Subcutaneous abdominal adipose tissue (tissue), 5 donors: ENCODE data around the gene RALGAPB.
"Not testable (repeated sequence)": the region's sequence is repeated elsewhere in the genome, so short reads cannot be mapped to it uniquely, and the experiment has no call there.

Experiments used
- H3K27ac ChIP-seq: one replicate; pipeline ENCODE4 v1.7.0; 2013; ENCODE audit warnings: low read depth, mild to moderate bottlenecking, inconsistent platforms, low read length, moderate library complexity
- H3K27me3 ChIP-seq, 5 donors: one replicate each; pipeline ENCODE4 v1.7.0; 2013; ENCODE audit warnings: low read length in 5 of 5, inconsistent platforms in 1 of 5; ENCODE audit not compliant: control insufficient read depth in 5 of 5, insufficient read depth in 4 of 5
- H3K36me3 ChIP-seq, 5 donors: one replicate each; pipeline ENCODE4 v1.7.0; 2013; ENCODE audit warnings: low read length in 5 of 5; ENCODE audit not compliant: control insufficient read depth in 5 of 5, insufficient read depth in 5 of 5
- H3K4me1 ChIP-seq, 5 donors: one replicate each; pipeline ENCODE4 v1.7.0; 2013; ENCODE audit warnings: low read length in 5 of 5, mild to moderate bottlenecking in 3 of 5, moderate library complexity in 1 of 5; ENCODE audit not compliant: control insufficient read depth in 5 of 5, insufficient read depth in 5 of 5
- H3K4me3 ChIP-seq, 5 donors: one replicate each; pipeline ENCODE4 v1.7.0; 2013; ENCODE audit warnings: low read length in 5 of 5, low read depth in 1 of 5
- H3K9ac ChIP-seq, 5 donors: one replicate each; pipeline ENCODE4 v1.7.0; 2013; ENCODE audit warnings: low read length in 5 of 5, mild to moderate bottlenecking in 4 of 5, moderate library complexity in 3 of 5
- H3K9me3 ChIP-seq, 5 donors: one replicate each; pipeline ENCODE4 v1.7.0; 2013; ENCODE audit warnings: low read length in 5 of 5; ENCODE audit not compliant: control insufficient read depth in 5 of 5
- donor health status: healthy.
- donor health status: healthy.
- donor health status: healthy.
- donor health status: healthy.
- donor health status: healthy.

Gene RALGAPB

DNA sequence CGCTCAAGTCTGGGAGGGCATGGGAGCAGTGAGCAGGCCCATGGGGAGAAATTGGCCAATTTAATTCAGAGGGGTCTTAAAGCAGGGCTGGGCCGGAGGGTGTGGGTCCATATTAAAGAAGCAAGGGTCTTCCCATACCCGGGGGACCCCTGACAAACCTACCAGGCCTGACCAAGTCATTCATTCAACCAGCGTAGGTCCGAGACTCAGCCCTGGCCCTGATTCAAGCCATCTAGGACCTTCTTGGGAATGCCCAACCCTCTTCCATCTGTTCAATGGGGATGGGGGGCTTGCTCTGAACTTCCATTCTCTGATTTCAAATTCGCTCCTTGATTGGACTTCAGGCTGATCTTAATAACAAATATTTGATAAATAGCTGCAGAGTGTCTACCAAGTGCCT lies 115.7 kb downstream of the RALGAPB start:
- no peaks in the 10 kb centered on the region for H3K36me3 ChIP-seq
- no peak overlapping the region for H3K27ac ChIP-seq
- no peaks in the 10 kb centered on the region for H3K9me3 ChIP-seq
- H3K27me3 ChIP-seq: peaks cover 11 to 31% (median 21%) of the 10 kb centered on the region in 5 donors
- H3K9ac ChIP-seq: no peak overlapping the region
- no peaks in the 10 kb centered on the region for H3K4me1 ChIP-seq
- H3K4me3 ChIP-seq: no peak overlapping the region

DNA sequence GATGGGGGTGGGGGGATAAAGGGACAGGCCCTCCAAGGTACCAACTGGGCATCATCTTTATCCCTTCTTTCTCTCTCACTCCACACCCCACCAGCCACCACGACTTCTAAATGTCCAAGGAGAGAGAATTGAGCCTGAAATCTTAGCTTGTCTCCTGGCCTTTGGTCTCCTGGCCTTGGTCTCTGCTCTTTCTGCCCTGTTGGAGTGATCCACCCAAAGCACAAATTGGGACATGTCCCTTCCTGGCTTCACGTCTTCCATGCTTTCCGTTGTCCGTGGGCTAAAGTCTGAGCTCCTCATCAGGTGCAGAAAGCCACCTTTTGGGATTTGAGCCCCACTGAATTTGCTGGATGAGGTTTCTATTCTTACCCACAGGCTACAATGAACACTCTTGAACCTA lies 116.7 kb downstream of the RALGAPB start:
- Histone ChIP-seq H3K4me3 (no peak overlapping the region), H3K27ac (no peak overlapping the region), H3K9ac (no peak overlapping the region), H3K9me3 (no peaks in the 10 kb centered on the region), H3K27me3 (peaks cover 11 to 27% (median 17%) of the 10 kb centered on the region in 5 donors), H3K36me3 (no peaks in the 10 kb centered on the region), H3K4me1 (no peaks in the 10 kb centered on the region)

DNA sequence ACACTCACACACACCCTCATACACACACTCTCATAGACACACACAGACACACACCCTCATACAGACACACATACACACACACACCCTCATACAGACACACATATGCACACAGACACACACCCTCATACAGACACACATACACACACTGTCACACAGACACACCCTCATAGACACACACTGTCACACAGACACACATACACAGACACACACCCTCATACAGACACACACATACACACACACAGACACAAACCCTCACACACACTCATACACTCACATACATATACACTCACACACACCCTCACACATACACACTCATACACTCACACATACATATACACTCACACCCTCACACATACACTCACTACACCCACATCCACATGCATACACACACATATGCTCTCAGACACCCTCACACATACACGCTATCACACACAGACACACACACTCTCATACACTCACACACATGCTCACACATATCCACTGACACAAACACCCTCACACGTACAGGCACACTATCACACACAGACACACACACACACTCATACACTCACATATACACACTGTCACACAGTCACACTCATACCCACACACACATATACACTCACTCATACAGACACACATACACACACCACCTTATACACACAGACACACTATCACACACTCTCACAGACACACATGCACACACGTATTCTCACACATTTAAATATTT lies 117.5 kb downstream of the RALGAPB start:
- Histone ChIP-seq H3K4me1 (no peaks in the 10 kb centered on the region), H3K4me3 (no peak overlapping the region), H3K9ac (no peak overlapping the region), H3K9me3 (no peaks in the 10 kb centered on the region), H3K36me3 (no peaks in the 10 kb centered on the region), H3K27me3 (peaks cover 11 to 25% (median 17%) of the 10 kb centered on the region in 5 donors), H3K27ac (no peak overlapping the region)

DNA sequence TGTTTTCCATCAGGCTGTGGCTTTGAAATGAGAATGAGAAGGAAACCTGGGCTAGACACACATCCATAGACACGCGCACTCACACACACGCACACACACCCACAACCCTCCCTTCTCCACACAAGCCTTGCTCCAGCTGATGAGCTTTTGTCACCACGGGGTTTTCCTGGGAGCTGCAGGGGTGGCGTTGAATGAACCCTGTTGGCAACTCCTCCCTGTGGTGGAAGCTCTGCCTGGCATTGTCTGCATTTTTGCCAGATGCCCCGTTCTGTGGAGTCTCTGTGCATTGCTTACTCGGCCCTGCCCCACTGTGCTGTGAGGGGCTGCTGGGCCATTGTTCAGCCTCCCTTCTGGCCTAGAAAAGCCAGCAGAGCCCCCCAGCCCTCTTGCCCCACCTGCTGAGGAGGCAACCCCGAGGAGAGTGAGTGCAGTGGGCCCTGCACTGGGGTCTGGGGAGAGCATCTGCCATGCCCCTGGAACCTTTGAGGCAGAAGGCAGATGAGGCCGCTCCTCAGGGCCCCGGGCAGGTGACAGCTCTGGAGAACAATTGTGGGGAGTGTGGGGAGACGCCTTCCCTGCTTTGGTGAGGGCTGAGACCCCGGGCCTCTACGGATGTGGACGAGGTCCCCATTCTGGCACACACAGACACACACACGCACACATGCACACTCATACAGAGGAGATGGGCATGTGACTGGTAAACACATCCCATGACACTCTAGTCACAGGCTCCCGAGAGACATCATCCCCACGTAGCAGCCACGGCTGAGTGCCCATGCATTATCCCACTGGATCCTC lies 118.2 kb downstream of the RALGAPB start:
- Histone ChIP-seq H3K9ac (no peak overlapping the region), H3K27ac (no peak overlapping the region), H3K27me3 (peaks cover 6 to 20% (median 17%) of the 10 kb centered on the region in 5 donors), H3K4me1 (no peaks in the 10 kb centered on the region), H3K4me3 (no peak overlapping the region), H3K36me3 (no peaks in the 10 kb centered on the region), H3K9me3 (no peaks in the 10 kb centered on the region)

DNA sequence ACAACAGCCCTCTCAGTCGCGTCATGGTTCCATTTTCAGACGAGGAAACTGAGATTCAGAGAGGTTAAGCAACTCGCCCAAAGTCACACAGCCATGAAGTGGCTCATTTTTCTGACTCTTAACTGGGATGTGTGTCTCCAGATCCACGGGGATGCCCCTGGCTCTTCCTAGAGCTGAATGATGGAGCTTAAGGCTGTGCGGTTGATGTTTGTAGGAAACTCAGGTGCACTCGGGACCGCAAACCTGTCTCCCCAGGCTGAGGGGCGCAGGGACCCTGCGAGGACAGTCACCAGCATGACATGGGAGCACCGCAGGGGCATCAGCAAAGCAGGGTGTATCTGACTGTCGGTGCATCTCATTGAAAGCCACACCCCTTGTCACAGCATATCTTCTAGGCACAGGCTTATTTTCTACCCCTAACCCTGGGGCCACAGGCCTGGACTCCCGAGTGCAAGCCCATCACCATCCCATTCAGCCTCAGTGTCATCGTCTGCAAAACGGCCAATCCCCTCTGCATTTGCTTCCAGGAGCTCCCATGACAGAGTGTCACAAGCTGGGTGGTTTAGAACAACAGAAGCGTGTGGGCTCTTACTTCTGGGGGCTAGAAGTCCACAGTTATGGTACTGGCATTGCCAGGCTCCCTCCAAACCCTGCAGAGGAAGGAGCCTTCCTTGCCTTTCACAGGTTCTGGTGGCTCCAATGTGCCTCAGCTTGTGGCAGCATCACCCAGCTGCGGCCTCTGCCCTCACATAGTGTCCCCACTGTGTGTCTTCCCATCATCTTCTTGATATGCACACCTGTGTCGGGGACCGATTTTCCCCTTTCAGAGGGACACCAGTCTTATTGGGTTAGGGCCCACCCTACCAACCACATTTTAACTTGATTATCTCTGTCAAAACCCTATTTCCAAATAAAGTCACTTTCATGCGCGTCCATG lies 119.1 kb downstream of the RALGAPB start:
- no peaks in the 10 kb centered on the region for H3K9me3 ChIP-seq
- no peak overlapping the region for H3K9ac ChIP-seq
- H3K4me1 ChIP-seq: no peaks in the 10 kb centered on the region
- H3K27me3 ChIP-seq: peaks cover 5 to 17% (median 14%) of the 10 kb centered on the region in 5 donors
- H3K27ac ChIP-seq: no peak overlapping the region
- H3K4me3 ChIP-seq: no peak overlapping the region
- no peaks in the 10 kb centered on the region for H3K36me3 ChIP-seq

DNA sequence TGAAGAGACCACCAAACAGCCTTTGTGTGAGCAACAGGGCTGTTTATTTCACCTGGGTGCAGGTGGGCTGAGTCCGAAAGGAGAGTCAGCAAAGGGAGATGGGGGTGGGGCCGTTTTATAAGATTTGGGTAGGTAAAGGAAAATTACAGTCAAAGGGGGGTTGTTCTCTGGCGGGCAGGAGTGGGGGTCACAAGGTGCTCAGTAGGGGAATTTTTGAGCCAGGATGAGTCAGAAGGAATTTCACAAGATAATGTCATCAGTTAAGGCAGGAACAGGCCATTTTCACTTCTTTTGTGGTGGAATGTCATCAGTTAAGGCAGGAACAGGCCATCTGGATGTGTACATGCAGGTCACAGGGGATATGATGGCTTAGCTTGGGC lies 119.8 kb downstream of the RALGAPB start:
- peaks cover 5 to 17% (median 14%) of the 10 kb centered on the region in 5 donors for H3K27me3 ChIP-seq
- not testable (repeated sequence) for H3K36me3 ChIP-seq, H3K4me3 ChIP-seq, H3K9me3 ChIP-seq, H3K9ac ChIP-seq, H3K27ac ChIP-seq, H3K4me1 ChIP-seq

DNA sequence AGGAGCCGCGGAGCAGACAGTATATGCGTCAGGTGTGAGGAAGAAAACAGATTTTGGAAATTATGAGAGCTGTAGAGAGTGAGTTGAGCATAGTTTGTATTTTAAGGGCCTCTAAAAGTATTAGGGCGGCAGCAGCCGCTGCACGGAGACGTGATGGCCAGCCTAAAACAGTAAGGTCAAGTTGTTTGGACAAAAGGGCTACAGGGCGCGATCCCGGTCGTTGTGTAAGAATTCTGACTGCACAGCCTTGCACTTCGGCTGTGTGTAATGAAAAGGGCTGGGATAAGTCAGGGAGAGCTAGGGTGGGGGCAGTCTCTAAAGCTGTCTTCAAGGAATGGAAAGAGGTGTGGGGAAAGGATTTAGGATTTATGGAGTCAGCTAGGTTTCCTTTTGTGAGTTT lies 121.6 kb downstream of the RALGAPB start:
- not testable (repeated sequence) for H3K4me3 ChIP-seq, H3K9ac ChIP-seq, H3K36me3 ChIP-seq, H3K9me3 ChIP-seq, H3K4me1 ChIP-seq, H3K27ac ChIP-seq
- H3K27me3 ChIP-seq: peaks cover 5 to 17% (median 16%) of the 10 kb centered on the region in 5 donors

DNA sequence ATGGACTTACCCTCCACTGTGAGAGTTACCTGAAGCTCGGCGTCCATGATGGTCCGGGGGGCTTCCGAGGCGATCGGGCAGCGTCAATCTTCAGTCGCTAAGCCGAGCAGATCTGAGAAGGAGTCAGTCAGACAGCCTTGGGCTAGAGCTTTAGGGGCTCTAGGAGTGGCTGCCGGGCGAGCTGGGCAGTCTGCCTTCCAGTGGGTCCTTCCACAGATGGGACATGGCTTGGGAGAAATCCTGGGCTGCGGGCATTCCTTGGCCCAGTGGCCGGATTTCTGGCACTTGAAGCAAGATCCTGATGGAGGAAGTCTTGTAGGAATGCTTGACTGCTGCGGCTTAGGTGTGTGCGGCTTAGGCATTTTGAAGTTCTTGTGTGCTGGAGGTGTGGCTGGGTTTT lies 123.2 kb downstream of the RALGAPB start:
- H3K9ac ChIP-seq, H3K27ac ChIP-seq, H3K36me3 ChIP-seq, H3K4me1 ChIP-seq, H3K4me3 ChIP-seq, H3K9me3 ChIP-seq: not testable (repeated sequence)
- peaks cover 11 to 24% (median 20%) of the 10 kb centered on the region in 5 donors for H3K27me3 ChIP-seq

DNA sequence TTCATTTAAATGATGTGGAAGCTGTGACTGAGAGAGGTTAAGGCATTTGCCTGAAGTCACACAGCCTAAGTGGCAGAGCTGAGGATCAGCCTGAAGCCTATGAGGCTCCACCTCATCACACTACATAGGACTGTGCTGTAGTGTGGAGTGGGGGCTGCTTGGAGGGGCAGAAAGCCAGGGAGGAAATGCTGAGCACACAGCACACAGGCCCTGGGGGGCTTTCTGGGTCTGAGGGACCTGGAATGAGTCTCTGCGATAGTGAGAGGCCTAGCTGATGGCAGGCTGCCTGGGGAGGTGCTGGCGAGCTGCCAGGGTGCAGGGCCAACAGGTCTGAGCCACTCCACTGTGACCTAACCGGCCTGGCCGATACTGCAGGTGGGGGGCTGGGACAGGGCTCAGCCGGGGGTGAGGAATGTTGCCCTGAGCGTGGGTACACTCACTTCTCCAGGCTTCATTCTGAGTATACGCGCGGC lies 126.8 kb downstream of the RALGAPB start:
- peaks cover 0 to 7% (median 0%) of the 10 kb centered on the region in 5 donors for H3K4me1 ChIP-seq
- no peak overlapping the region for H3K9ac ChIP-seq
- no peak overlapping the region for H3K4me3 ChIP-seq
- H3K36me3 ChIP-seq: no peaks in the 10 kb centered on the region
- H3K27ac ChIP-seq: no peak overlapping the region
- H3K27me3 ChIP-seq: peaks cover 26 to 40% (median 32%) of the 10 kb centered on the region in 5 donors
- H3K9me3 ChIP-seq: no peaks in the 10 kb centered on the region
